ENCODE measurements around the gene ZNF746. TPM values are rescaled to one million over a fixed set of nuclear protein-coding genes. Genes with fewer than 3 reads are reported as not detected.

ZNF746 gene
- total RNA-seq, 2 donors from 2014 or later: 20.1 to 22.3 TPM

DNA sequence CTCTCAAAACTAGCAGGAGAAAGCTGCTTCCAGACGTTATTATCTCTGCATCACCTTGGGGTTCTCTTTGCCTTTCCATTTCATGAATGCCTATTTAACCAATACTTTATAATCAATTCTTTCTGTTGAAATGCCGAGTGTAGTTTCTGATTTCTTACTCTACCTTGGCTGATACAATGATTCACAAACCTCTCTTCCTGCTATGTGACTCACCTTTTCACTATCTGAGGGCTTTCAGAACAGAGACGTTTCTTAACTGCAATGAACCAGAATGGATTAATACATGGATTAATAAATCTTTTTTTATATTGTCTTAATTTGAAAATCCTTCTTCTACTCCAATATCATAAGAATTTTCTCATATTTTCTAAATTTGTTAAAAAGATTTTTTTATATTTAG is 46.4 kb upstream of the ZNF746 start:
- no peaks in the 10 kb centered on the region for H3K4me1 Mint-ChIP-seq
- Histone ChIP-seq H3K4me3 (ENCODE audit: low read length) (no peak overlapping the region), H3K27me3 (ENCODE audit: control insufficient read depth, insufficient read depth, low read length, poor library complexity, severe bottlenecking) (no peaks in the 10 kb centered on the region), H3K9ac (ENCODE audit: extremely low read depth, low read length, poor library complexity, severe bottlenecking) (no peak overlapping the region), H3K4me1 (ENCODE audit: control insufficient read depth, insufficient read depth, low read length) (no peaks in the 10 kb centered on the region), H3K36me3 (ENCODE audit: control insufficient read depth, insufficient read depth, low read length) (peaks cover 24% of the 10 kb centered on the region), H3K9me3 (ENCODE audit: control insufficient read depth, low read length) (peaks cover 18% of the 10 kb centered on the region), H3K27ac (ENCODE audit: low read depth, low read length) (no peak overlapping the region)
- peaks cover 33% of the 10 kb centered on the region for H3K36me3 Mint-ChIP-seq (ENCODE audit: low read depth)
- TF ChIP-seq, protein P1, sequence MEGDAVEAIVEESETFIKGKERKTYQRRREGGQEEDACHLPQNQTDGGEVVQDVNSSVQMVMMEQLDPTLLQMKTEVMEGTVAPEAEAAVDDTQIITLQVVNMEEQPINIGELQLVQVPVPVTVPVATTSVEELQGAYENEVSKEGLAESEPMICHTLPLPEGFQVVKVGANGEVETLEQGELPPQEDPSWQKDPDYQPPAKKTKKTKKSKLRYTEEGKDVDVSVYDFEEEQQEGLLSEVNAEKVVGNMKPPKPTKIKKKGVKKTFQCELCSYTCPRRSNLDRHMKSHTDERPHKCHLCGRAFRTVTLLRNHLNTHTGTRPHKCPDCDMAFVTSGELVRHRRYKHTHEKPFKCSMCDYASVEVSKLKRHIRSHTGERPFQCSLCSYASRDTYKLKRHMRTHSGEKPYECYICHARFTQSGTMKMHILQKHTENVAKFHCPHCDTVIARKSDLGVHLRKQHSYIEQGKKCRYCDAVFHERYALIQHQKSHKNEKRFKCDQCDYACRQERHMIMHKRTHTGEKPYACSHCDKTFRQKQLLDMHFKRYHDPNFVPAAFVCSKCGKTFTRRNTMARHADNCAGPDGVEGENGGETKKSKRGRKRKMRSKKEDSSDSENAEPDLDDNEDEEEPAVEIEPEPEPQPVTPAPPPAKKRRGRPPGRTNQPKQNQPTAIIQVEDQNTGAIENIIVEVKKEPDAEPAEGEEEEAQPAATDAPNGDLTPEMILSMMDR (conservative IDR thresholded peaks at IDR 0.05): no peak
- no peak for DNase-seq
- WGBS, 2 experiments (ENCODE audit: insufficient coverage in 1 of 2, insufficient read length in 1 of 2): 57 to 71% methylated on average over 1 to 3 of the region's 3 CpGs
- peaks cover 31% of the 10 kb centered on the region for H3K9me3 Mint-ChIP-seq
- H3K4me3 Mint-ChIP-seq: no peak overlapping the region
- no peak overlapping the region for H3K27ac Mint-ChIP-seq
- no peaks in the 10 kb centered on the region for H3K27me3 Mint-ChIP-seq (ENCODE audit: insufficient read depth)

DNA sequence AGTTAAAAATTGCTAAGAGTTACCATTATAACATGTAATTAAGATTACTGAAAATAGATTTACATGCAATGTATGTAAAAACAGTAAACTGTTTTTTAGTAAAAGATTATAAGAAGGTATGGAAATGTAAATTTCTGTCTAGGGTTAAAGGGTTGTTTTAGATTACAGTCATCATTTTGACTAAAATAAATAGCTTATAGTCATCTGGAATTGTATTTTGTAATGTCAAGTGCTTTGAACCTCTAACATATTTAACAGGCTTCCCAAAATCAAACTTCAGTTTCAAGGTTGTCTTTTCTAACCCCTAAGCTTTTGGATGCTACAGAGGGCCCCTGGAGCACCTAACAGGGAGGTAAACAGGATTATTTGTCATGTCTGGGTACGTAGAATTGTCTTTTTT is 35.0 kb upstream of the ZNF746 start:
- no peak overlapping the region for H3K9ac ChIP-seq (ENCODE audit: extremely low read depth, low read length, poor library complexity, severe bottlenecking)
- TF ChIP-seq, protein P1 (conservative IDR thresholded peaks at IDR 0.05): no peak
- DNase-seq: no peak
- Mint-ChIP-seq H3K9me3 (peaks cover 83% of the 10 kb centered on the region), H3K27me3 (ENCODE audit: insufficient read depth) (no peaks in the 10 kb centered on the region), H3K4me1 (no peaks in the 10 kb centered on the region), H3K36me3 (ENCODE audit: low read depth) (peaks cover 2% of the 10 kb centered on the region), H3K4me3 (no peak overlapping the region), H3K27ac (no peak overlapping the region)
- peaks cover 73% of the 10 kb centered on the region for H3K9me3 ChIP-seq (ENCODE audit: control insufficient read depth, low read length)
- H3K4me1 ChIP-seq (ENCODE audit: control insufficient read depth, insufficient read depth, low read length): no peaks in the 10 kb centered on the region
- H3K36me3 ChIP-seq (ENCODE audit: control insufficient read depth, insufficient read depth, low read length): no peaks in the 10 kb centered on the region
- no peak overlapping the region for H3K27ac ChIP-seq (ENCODE audit: low read depth, low read length)
- no peak overlapping the region for H3K4me3 ChIP-seq (ENCODE audit: low read length)
- H3K27me3 ChIP-seq (ENCODE audit: control insufficient read depth, insufficient read depth, low read length, poor library complexity, severe bottlenecking): no peaks in the 10 kb centered on the region
- 84% methylated on average over 1 of the region's 1 CpG; no CpG with 5 or more reads in 1 of the 2 experiments for WGBS, 2 experiments (ENCODE audit: insufficient coverage in 1 of 2, insufficient read length in 1 of 2)

DNA sequence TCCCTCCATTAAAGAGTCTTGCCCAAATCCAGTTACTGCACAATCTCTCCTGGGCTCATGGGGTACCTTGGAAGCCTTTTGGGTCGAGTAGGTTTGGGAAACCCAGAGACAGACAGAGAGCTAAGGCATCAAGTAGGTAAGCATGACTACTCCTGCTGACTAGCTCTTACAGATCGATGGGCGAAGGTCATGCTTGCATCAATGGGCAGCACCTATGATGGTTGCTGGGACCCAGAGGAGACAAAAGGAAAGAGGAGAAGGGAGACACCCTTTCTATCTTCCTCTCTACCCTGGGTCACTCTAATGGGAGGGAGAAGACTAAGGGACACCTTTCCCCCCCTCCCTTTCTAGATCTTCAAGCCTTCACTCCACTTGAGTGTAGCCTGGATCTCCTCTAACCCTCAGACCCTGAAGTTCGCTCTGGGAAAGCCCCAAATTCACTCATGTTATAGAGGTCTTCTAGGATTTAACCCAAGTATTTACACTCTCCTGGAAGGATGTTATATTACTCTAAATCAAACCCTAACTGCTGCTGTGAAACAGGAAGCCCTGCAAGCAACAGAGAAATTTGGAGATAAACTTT is 31.6 kb upstream of the ZNF746 start:
- Histone ChIP-seq H3K4me3 (ENCODE audit: low read length) (no peak overlapping the region), H3K9me3 (ENCODE audit: control insufficient read depth, low read length) (peaks cover 72% of the 10 kb centered on the region), H3K36me3 (ENCODE audit: control insufficient read depth, insufficient read depth, low read length) (no peaks in the 10 kb centered on the region), H3K4me1 (ENCODE audit: control insufficient read depth, insufficient read depth, low read length) (no peaks in the 10 kb centered on the region), H3K27me3 (ENCODE audit: control insufficient read depth, insufficient read depth, low read length, poor library complexity, severe bottlenecking) (no peaks in the 10 kb centered on the region), H3K9ac (ENCODE audit: extremely low read depth, low read length, poor library complexity, severe bottlenecking) (no peak overlapping the region), H3K27ac (ENCODE audit: low read depth, low read length) (no peak overlapping the region)
- 52% methylated on average over 3 to 4 of the region's 4 CpGs for WGBS, 2 experiments (ENCODE audit: insufficient coverage in 1 of 2, insufficient read length in 1 of 2)
- no peak for DNase-seq
- TF ChIP-seq, protein P1 (conservative IDR thresholded peaks at IDR 0.05): no peak
- H3K27me3 Mint-ChIP-seq (ENCODE audit: insufficient read depth): peaks cover 3% of the 10 kb centered on the region
- no peak overlapping the region for H3K27ac Mint-ChIP-seq
- peaks cover 82% of the 10 kb centered on the region for H3K9me3 Mint-ChIP-seq
- H3K36me3 Mint-ChIP-seq (ENCODE audit: low read depth): peaks cover 2% of the 10 kb centered on the region
- H3K4me3 Mint-ChIP-seq: no peak overlapping the region
- no peaks in the 10 kb centered on the region for H3K4me1 Mint-ChIP-seq

Data from endodermal cell (in vitro differentiated cells).